Measurements from ENCODE around the gene LRRC71. TPM values are rescaled to one million over a fixed set of nuclear protein-coding genes. Genes with fewer than 3 reads are reported as not detected.
A peak's percentile ranks its signal among the peaks of the same experiment; 100 is the strongest.

Gene LRRC71
- total RNA-seq, 1 donor from 2014 or later, result not detected

DNA sequence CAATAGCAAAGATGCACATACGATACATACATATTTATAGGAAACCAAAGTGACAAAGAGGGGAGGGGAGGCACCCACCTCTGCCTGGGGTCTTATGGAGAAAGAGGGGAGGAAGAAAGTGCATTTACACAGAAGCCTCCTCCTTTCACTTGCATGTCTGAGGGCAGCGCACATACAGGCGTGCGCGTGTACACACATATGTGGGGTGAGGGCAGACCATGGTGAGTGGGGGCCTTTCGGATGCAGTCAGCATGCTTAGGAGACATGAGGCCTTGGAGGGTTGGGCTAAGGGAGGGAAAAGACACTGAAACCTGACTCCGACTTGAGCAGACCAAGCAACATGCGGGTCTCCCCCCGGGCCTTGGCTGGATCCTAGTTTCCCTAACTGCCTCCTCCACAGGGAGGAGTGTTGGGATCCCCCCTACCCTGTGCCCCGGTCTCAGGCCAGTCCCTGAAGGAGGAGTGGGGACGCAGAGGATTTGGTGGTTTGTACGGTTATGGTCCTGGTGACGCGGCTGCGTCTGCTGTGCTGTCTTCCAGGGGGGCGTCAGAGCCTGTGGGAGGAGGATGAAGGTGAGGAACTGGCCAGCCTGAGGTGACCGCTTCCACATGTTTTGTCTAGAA is 15.2 kb downstream of the LRRC71 start:
- peaks cover 8% of the 10 kb centered on the region for H3K36me3 Mint-ChIP-seq (ENCODE audit: insufficient read depth)
- no peaks in the 10 kb centered on the region for H3K9me3 Mint-ChIP-seq (ENCODE audit: low read depth)
- no peak for DNase-seq (ENCODE audit: low spot score, unreplicated experiment)

DNA sequence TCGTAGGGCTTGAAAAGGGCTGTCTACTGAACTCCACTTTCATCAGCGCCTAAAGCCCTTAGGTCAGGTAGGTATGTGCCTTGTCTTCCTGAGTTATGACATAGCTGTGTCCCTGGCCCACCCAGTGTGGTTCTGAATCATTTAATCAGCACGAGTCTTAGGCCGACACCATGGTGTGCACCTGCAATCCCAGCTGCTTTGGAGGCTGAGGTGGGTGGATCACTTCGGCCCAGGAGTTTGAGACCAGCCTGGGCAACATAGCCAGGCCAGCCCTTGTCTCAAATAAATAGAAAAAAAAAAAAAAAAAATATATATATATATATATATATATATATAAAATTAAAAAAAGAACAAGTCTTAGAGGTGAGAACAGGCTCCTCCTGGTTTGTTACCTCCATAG is 15.8 kb downstream of the LRRC71 start:
- Mint-ChIP-seq H3K4me3 (ENCODE audit: low read depth) (no peak overlapping the region), H3K27me3 (peaks cover 5% of the 10 kb centered on the region), H3K9me3 (ENCODE audit: low read depth) (no peaks in the 10 kb centered on the region), H3K27ac (no peak overlapping the region), H3K36me3 (ENCODE audit: insufficient read depth) (peaks cover 9% of the 10 kb centered on the region), H3K4me1 (ENCODE audit: low read depth) (no peaks in the 10 kb centered on the region)
- TF ChIP-seq, protein P1, sequence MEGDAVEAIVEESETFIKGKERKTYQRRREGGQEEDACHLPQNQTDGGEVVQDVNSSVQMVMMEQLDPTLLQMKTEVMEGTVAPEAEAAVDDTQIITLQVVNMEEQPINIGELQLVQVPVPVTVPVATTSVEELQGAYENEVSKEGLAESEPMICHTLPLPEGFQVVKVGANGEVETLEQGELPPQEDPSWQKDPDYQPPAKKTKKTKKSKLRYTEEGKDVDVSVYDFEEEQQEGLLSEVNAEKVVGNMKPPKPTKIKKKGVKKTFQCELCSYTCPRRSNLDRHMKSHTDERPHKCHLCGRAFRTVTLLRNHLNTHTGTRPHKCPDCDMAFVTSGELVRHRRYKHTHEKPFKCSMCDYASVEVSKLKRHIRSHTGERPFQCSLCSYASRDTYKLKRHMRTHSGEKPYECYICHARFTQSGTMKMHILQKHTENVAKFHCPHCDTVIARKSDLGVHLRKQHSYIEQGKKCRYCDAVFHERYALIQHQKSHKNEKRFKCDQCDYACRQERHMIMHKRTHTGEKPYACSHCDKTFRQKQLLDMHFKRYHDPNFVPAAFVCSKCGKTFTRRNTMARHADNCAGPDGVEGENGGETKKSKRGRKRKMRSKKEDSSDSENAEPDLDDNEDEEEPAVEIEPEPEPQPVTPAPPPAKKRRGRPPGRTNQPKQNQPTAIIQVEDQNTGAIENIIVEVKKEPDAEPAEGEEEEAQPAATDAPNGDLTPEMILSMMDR (IDR thresholded peaks at IDR 0.05; ENCODE audit: unreplicated experiment), result no peak
- no peak for DNase-seq (ENCODE audit: low spot score, unreplicated experiment)

More for the DNA sequence above, 15.2 kb downstream of the LRRC71 start:
- Mint-ChIP-seq H3K27me3 (peaks cover 11% of the 10 kb centered on the region), H3K4me3 (ENCODE audit: low read depth) (no peak overlapping the region), H3K4me1 (ENCODE audit: low read depth) (no peaks in the 10 kb centered on the region), H3K27ac (no peak overlapping the region)
- TF ChIP-seq, protein P1 (IDR thresholded peaks at IDR 0.05; ENCODE audit: unreplicated experiment), result no peak

DNA sequence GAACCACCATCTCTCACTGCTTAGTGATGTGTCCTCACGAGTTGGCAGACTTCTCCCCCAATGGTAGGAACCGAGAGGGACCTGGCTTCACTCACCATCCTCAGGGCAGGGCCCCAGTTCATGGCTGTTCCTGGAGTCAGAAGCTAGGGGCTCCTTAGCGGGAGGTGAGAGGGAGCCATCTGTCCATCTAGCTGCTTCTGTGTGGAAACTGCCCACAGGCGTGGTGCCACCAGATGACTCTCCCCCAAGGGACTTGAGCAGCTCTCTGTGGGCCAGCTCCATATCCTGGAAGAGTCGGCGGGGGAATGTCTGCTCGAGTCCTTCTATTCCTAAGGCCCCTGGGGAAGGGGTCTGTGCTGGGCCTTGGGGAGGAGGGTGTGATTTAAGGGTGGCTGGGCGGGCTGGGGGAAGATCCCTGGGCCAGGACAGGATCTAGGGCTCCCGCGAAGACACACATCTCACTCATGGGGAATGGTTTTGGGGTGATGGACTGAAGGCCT is 16.3 kb downstream of the LRRC71 start:
- no peak for DNase-seq (ENCODE audit: low spot score, unreplicated experiment)
- Mint-ChIP-seq H3K9me3 (ENCODE audit: low read depth) (no peaks in the 10 kb centered on the region), H3K4me1 (ENCODE audit: low read depth) (no peaks in the 10 kb centered on the region), H3K4me3 (ENCODE audit: low read depth) (no peak overlapping the region), H3K27ac (no peak overlapping the region), H3K36me3 (ENCODE audit: insufficient read depth) (peaks cover 10% of the 10 kb centered on the region), H3K27me3 (no peaks in the 10 kb centered on the region)
- TF ChIP-seq, protein P1 (IDR thresholded peaks at IDR 0.05; ENCODE audit: unreplicated experiment), result no peak

DNA sequence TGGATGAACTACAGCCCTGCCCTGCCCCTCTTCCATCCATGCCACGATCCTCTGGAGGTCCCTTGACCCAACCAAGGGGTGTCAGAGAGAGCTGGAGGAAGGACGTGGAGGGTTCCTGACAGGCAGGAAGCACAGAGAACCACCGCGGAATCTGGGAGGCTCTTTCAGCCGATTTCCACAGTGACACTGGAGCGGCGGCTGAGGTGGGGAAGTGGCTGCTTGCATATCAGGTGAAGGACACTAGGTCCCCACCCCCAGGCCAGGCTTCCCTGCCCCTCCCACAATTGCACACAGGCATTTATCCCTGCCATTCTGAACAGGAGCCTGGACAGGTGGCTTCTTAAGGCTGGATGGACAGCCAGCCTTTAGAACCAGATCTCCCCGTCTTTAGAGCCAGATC is 17.5 kb downstream of the LRRC71 start:
- peaks cover 12% of the 10 kb centered on the region for H3K36me3 Mint-ChIP-seq (ENCODE audit: insufficient read depth)
- no peak overlapping the region for H3K4me3 Mint-ChIP-seq (ENCODE audit: low read depth)
- H3K27ac Mint-ChIP-seq, result no peak overlapping the region
- no peaks in the 10 kb centered on the region for H3K27me3 Mint-ChIP-seq
- TF ChIP-seq, protein P1 (IDR thresholded peaks at IDR 0.05; ENCODE audit: unreplicated experiment), result no peak
- no peak for DNase-seq (ENCODE audit: low spot score, unreplicated experiment)
- H3K9me3 Mint-ChIP-seq (ENCODE audit: low read depth), result no peaks in the 10 kb centered on the region
- no peaks in the 10 kb centered on the region for H3K4me1 Mint-ChIP-seq (ENCODE audit: low read depth)

DNA sequence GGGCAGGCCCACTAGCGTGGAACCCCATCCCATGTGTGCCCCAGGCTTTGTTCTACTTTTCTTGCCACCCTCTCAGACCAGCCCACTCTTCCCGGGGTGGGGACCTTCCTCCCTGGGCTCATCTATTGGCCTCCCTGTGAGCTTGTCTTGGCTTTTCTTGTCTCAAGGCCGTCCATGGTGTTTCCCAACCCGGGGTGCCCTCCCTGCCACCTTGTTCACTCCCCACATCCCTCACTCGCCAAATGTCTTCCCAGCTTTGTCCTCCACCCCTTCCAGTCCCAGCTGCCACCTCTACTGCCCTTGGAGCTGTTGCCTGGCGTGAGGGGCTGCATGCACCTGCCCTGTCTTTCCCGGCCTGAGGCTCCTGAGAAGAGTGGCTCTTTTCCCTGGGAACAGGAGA is 18.4 kb downstream of the LRRC71 start:
- peak overlapping the region; percentile 41 for H3K27ac Mint-ChIP-seq
- no peak overlapping the region for H3K4me3 Mint-ChIP-seq (ENCODE audit: low read depth)
- no peaks in the 10 kb centered on the region for H3K27me3 Mint-ChIP-seq
- TF ChIP-seq, protein P1 (IDR thresholded peaks at IDR 0.05; ENCODE audit: unreplicated experiment), result no peak
- no peak for DNase-seq (ENCODE audit: low spot score, unreplicated experiment)
- H3K36me3 Mint-ChIP-seq (ENCODE audit: insufficient read depth), result peaks cover 13% of the 10 kb centered on the region
- H3K4me1 Mint-ChIP-seq (ENCODE audit: low read depth), result no peaks in the 10 kb centered on the region
- H3K9me3 Mint-ChIP-seq (ENCODE audit: low read depth), result no peaks in the 10 kb centered on the region
